Measurements from ENCODE around the gene UBIAD1. TPM values are rescaled to one million over a fixed set of nuclear protein-coding genes. Genes with fewer than 3 reads are reported as not detected.

The UBIAD1 gene
- polyA plus RNA-seq, 1 donor from 2014 or later, result 14.5 TPM

- TF ChIP-seq CTCF (IDR thresholded peaks at IDR 0.05; ENCODE audit: poor library complexity, severe bottlenecking), result no peak
Observed at GRCh38 chr1:11289064-11289463, 16.1 kb downstream of the UBIAD1 start (continued).

GRCh38 chr1:11291049-11291448, 18.1 kb downstream of the UBIAD1 start:
- H3K4me2 ChIP-seq (ENCODE audit: low read length), result no peak overlapping the region
- no peak overlapping the region for H3K27ac ChIP-seq (ENCODE audit: low read length)
- no peak overlapping the region for H3K9ac ChIP-seq (ENCODE audit: low read length)
- no peak overlapping the region for H3K4me3 ChIP-seq (ENCODE audit: low read length)
- H4K20me1 ChIP-seq (ENCODE audit: insufficient read depth), result no peaks in the 10 kb centered on the region
- H3K9me2 ChIP-seq (ENCODE audit: insufficient read depth, low read length), result no peaks in the 10 kb centered on the region
- H2AFZ ChIP-seq (ENCODE audit: low read depth, low read length), result no peak overlapping the region
- TF ChIP-seq EP300 (conservative IDR thresholded peaks at IDR 0.05; ENCODE audit: poor library complexity, severe bottlenecking), result no peak
- TF ChIP-seq TAF1 (IDR thresholded peaks at IDR 0.05; ENCODE audit: low read depth), result no peak
- no peak for TF ChIP-seq CTCF (IDR thresholded peaks at IDR 0.05; ENCODE audit: poor library complexity, severe bottlenecking)
- no peak for TF ChIP-seq SMC3 (conservative IDR thresholded peaks at IDR 0.05; ENCODE audit: poor library complexity)
- TF ChIP-seq POLR2AphosphoS5 (IDR thresholded peaks at IDR 0.05), result no peak
- TF ChIP-seq MXI1 (conservative IDR thresholded peaks at IDR 0.05; ENCODE audit: poor library complexity, severe bottlenecking), result no peak
- TF ChIP-seq EZH2 (IDR thresholded peaks at IDR 0.05; ENCODE audit: borderline replicate concordance, insufficient read depth, low read length, poor library complexity, severe bottlenecking), result no peak
- TF ChIP-seq RAD21 (conservative IDR thresholded peaks at IDR 0.05), result no peak
- TF ChIP-seq REST (IDR thresholded peaks at IDR 0.05; ENCODE audit: borderline replicate concordance), result no peak
- H3K36me3 ChIP-seq (ENCODE audit: insufficient read depth, low read length), result no peaks in the 10 kb centered on the region
- no peaks in the 10 kb centered on the region for H3K79me2 ChIP-seq (replicated peaks; ENCODE audit: insufficient read depth, low read length)
- H3F3A ChIP-seq (ENCODE audit: insufficient read depth, low read length, poor library complexity, severe bottlenecking), result no peaks in the 10 kb centered on the region
- H3K27me3 ChIP-seq (ENCODE audit: insufficient read depth, low read depth, low read length), result no peaks in the 10 kb centered on the region
- no peaks in the 10 kb centered on the region for H3K9me3 ChIP-seq (ENCODE audit: low read length)

- Histone ChIP-seq H3K9me2 (ENCODE audit: insufficient read depth, low read length) (no peaks in the 10 kb centered on the region), H2AFZ (ENCODE audit: low read depth, low read length) (no peak overlapping the region), H3K4me2 (ENCODE audit: low read length) (no peak overlapping the region), H3K27ac (ENCODE audit: low read length) (no peak overlapping the region), H3F3A (ENCODE audit: insufficient read depth, low read length, poor library complexity, severe bottlenecking) (no peaks in the 10 kb centered on the region), H3K9ac (ENCODE audit: low read length) (no peak overlapping the region), H3K9me3 (ENCODE audit: low read length) (no peaks in the 10 kb centered on the region), H3K27me3 (ENCODE audit: insufficient read depth, low read depth, low read length) (no peaks in the 10 kb centered on the region), H3K79me2 (replicated peaks; ENCODE audit: insufficient read depth, low read length) (no peaks in the 10 kb centered on the region), H4K20me1 (ENCODE audit: insufficient read depth) (no peaks in the 10 kb centered on the region), H3K4me3 (ENCODE audit: low read length) (no peak overlapping the region), H3K36me3 (ENCODE audit: insufficient read depth, low read length) (no peaks in the 10 kb centered on the region)
- TF ChIP-seq REST (IDR thresholded peaks at IDR 0.05; ENCODE audit: borderline replicate concordance) (no peak), TAF1 (IDR thresholded peaks at IDR 0.05; ENCODE audit: low read depth) (no peak), POLR2AphosphoS5 (IDR thresholded peaks at IDR 0.05) (no peak), CTCF (IDR thresholded peaks at IDR 0.05; ENCODE audit: poor library complexity, severe bottlenecking) (no peak), RAD21 (conservative IDR thresholded peaks at IDR 0.05) (no peak), EP300 (conservative IDR thresholded peaks at IDR 0.05; ENCODE audit: poor library complexity, severe bottlenecking) (no peak), MXI1 (conservative IDR thresholded peaks at IDR 0.05; ENCODE audit: poor library complexity, severe bottlenecking) (no peak), SMC3 (conservative IDR thresholded peaks at IDR 0.05; ENCODE audit: poor library complexity) (no peak), EZH2 (IDR thresholded peaks at IDR 0.05; ENCODE audit: borderline replicate concordance, insufficient read depth, low read length, poor library complexity, severe bottlenecking) (no peak)
Observed at GRCh38 chr1:11293856-11294255, 20.9 kb downstream of the UBIAD1 start.

Data from neural cell (in vitro differentiated cells).